IMR-90 (cell line): Measurements from ENCODE around the gene ZNF350. TPM values are rescaled to one million over a fixed set of nuclear protein-coding genes. Genes with fewer than 3 reads are reported as not detected.
"Not testable (repeated sequence)": the region's sequence is repeated elsewhere in the genome, so short reads cannot be mapped to it uniquely, and the experiment has no call there.

ENCODE experiments used
- ATAC-seq: fragments of 200-7000 bp; cut with Tn5 transposase; 2 replicates; pipeline ENCODE4 v1.9.1; 2020; ENCODE audit warnings: low read depth, mild to moderate bottlenecking, moderate library complexity
- BruUV-seq: library from RNA; stranded (reverse); fragments of 400-500 nt; replicated peaks from 2 replicates; lab custom pipeline; 2021; lab: Mats Ljungman, UMichigan
- CTCF ChIA-PET: fragments of 300-600 bp; formaldehyde crosslinking; extraction: SDS; loops from one replicate; lab custom pipeline; 2021; ENCODE audit warnings: antibody characterized with exemption; lab: Yijun Ruan, JAX
- POLR2A ChIA-PET: fragments of 300-600 bp; sonication (Branson Sonifier 250); formaldehyde crosslinking; loops from one replicate; lab custom pipeline; 2022; ENCODE audit warnings: antibody characterized with exemption; ENCODE audit not compliant: unreplicated experiment; lab: Charles Lee
- DNase-seq: peaks from one replicate; pipeline ENCODE4 v3.0.0; 2013
- H2AFZ ChIP-seq: replicated peaks from 2 replicates; pipeline ENCODE3; 2013; ENCODE audit warnings: low read length, mild to moderate bottlenecking; ENCODE audit not compliant: poor library complexity
- H2AK5ac ChIP-seq: 2 replicates; pipeline ENCODE4 v1.6.1; 2013; ENCODE audit warnings: low read depth, low read length, inconsistent platforms
- H2AK9ac ChIP-seq: replicated peaks from 2 replicates; pipeline ENCODE3; 2013; ENCODE audit warnings: mild to moderate bottlenecking, low read depth, low read length, moderate library complexity; ENCODE audit not compliant: poor library complexity
- H2BK120ac ChIP-seq: 2 replicates; pipeline ENCODE4 v1.6.1; 2013; ENCODE audit warnings: low read depth, low read length, inconsistent platforms
- H2BK15ac ChIP-seq: 3 replicates; pipeline ENCODE4 v1.6.1; 2013; ENCODE audit warnings: low read depth, low read length, inconsistent platforms
- H2BK20ac ChIP-seq: 2 replicates; pipeline ENCODE4 v1.6.1; 2013; ENCODE audit warnings: low read depth, mild to moderate bottlenecking, inconsistent platforms, low read length, moderate library complexity
- H2BK5ac ChIP-seq: 2 replicates; pipeline ENCODE4 v1.6.1; 2013; ENCODE audit warnings: mild to moderate bottlenecking, low read depth, low read length, inconsistent platforms; ENCODE audit not compliant: poor library complexity, severe bottlenecking
- H3K14ac ChIP-seq: replicated peaks from 2 replicates; pipeline ENCODE4 v1.6.1; 2013; ENCODE audit warnings: low read depth, low read length, inconsistent platforms
- H3K18ac ChIP-seq: 2 replicates; pipeline ENCODE4 v1.6.1; 2013; ENCODE audit warnings: low read depth, low read length, control low read depth
- H3K23ac ChIP-seq: 2 replicates; pipeline ENCODE4 v1.6.1; 2013; ENCODE audit warnings: low read depth, low read length, inconsistent platforms
- H3K27ac ChIP-seq: 2 replicates; pipeline ENCODE4 v1.5.1; 2013; ENCODE audit warnings: mild to moderate bottlenecking, control low read depth, low read length; ENCODE audit not compliant: insufficient read depth
- H3K27me3 ChIP-seq: 2 replicates; pipeline ENCODE4 v1.6.1; 2013; ENCODE audit warnings: low read length; ENCODE audit not compliant: control insufficient read depth, insufficient read depth
- H3K36me3 ChIP-seq: 2 replicates; pipeline ENCODE4 v1.6.1; 2013; ENCODE audit warnings: low read length, mixed read lengths; ENCODE audit not compliant: control insufficient read depth, insufficient read depth
- H3K4ac ChIP-seq: 2 replicates; pipeline ENCODE4 v1.6.1; 2013; ENCODE audit warnings: low read depth, low read length, inconsistent platforms
- H3K4me1 ChIP-seq: 2 replicates; pipeline ENCODE4 v1.6.1; 2013; ENCODE audit warnings: low read length, mixed read lengths; ENCODE audit not compliant: control insufficient read depth, insufficient read depth
- H3K4me2 ChIP-seq: 2 replicates; pipeline ENCODE4 v1.6.1; 2013; ENCODE audit warnings: low read depth, mild to moderate bottlenecking, control low read depth, low read length, moderate library complexity
- H3K4me3 ChIP-seq: 2 replicates; pipeline ENCODE4 v1.5.1; 2013; ENCODE audit warnings: low read depth, mild to moderate bottlenecking, control low read depth, low read length, moderate library complexity; ENCODE audit not compliant: insufficient read depth
- H3K56ac ChIP-seq: 2 replicates; pipeline ENCODE4 v1.6.1; 2013; ENCODE audit warnings: low read length, inconsistent platforms; ENCODE audit not compliant: insufficient read depth; ENCODE audit errors: extremely low read depth
- H3K79me1 ChIP-seq, 2 experiments: 2 replicates each; pipeline ENCODE4 v1.6.1; 2013; ENCODE audit warnings: low read length in 2 of 2, inconsistent platforms in 1 of 2, low read depth in 1 of 2
- H3K9ac ChIP-seq: 2 replicates; pipeline ENCODE4 v1.6.1; 2013; ENCODE audit warnings: low read depth, low read length, control low read depth
- H3K9me1 ChIP-seq: 2 replicates; pipeline ENCODE4 v1.6.1; 2013; ENCODE audit warnings: low read length, inconsistent platforms; ENCODE audit not compliant: insufficient read depth
- H3K9me3 ChIP-seq: 2 replicates; pipeline ENCODE4 v1.6.1; 2013; ENCODE audit warnings: low read length; ENCODE audit not compliant: control insufficient read depth, insufficient read depth
- H4K20me1 ChIP-seq: 2 replicates; pipeline ENCODE4 v1.6.1; 2013; ENCODE audit warnings: low read length, inconsistent platforms; ENCODE audit not compliant: insufficient read depth
- H4K5ac ChIP-seq: 2 replicates; pipeline ENCODE4 v1.6.1; 2013; ENCODE audit warnings: mild to moderate bottlenecking, low read depth, low read length, control low read depth
- H4K8ac ChIP-seq, 2 experiments: 2 replicates each; pipeline ENCODE4 v1.6.1; 2013; ENCODE audit warnings: low read depth in 2 of 2, low read length in 2 of 2, control low read depth in 1 of 2, inconsistent platforms in 1 of 2
- H4K91ac ChIP-seq: 2 replicates; pipeline ENCODE4 v1.6.1; 2013; ENCODE audit warnings: low read depth, low read length, inconsistent platforms; ENCODE audit not compliant: insufficient read depth
- CTCF ChIP-seq: conservative IDR thresholded peaks from 2 replicates; pipeline ENCODE4 v1.5.1; 2012; ENCODE audit warnings: mild to moderate bottlenecking, low read depth, low read length, improper control_type of control experiment
- MXI1 ChIP-seq: IDR thresholded peaks from 2 replicates; pipeline ENCODE4 v1.6.1; 2012; ENCODE audit warnings: low read depth, mild to moderate bottlenecking, low read length, moderate library complexity, borderline replicate concordance
- WGBS, 2 experiments: methylation state at CpG; one replicate each; pipeline versions ENCODE4 v1.1.5 to v1.1.7; 2013; ENCODE audit warnings: missing lambda C conversion rate in 2 of 2; ENCODE audit not compliant: insufficient read length in 1 of 2; ENCODE audit errors: extremely low coverage in 2 of 2; 5-methylcytosine and 5-hydroxymethylcytosine counted together
- dilution Hi-C: fragments of 300-500 bp; cut with HindIII; formaldehyde crosslinking; loops from one replicate; pipeline ENCODE4 v1.14.3; 2018; ENCODE audit warnings: low sequenced_read_pairs; ENCODE audit not compliant: unreplicated experiment
- in situ Hi-C: fragments of 300-500 bp; cut with MboI; formaldehyde crosslinking; loops from 3 replicates; pipeline ENCODE4 v1.14.3; 2019; ENCODE audit warnings: low sequenced_read_pairs, inconsistent platforms, mixed read lengths
- intact Hi-C: fragments of 100-400 bp; cut with micrococcal nuclease; formaldehyde crosslinking; loops from 2 replicates; pipeline ENCODE4 v1.10.0; 2022
- polyA plus RNA-seq, 3 experiments: library from polyadenylated mRNA; depleted of rRNA; stranded (reverse); fragments of >200 nt; gene quantifications; 2 replicates each; pipeline ENCODE4 v1.2.3, GENCODE V29; 2012; ENCODE audit warnings: low replicate concordance in 1 of 3
- total RNA-seq: library from RNA; depleted of rRNA; stranded (reverse); fragments of >200 nt; gene quantifications from 2 replicates; pipeline ENCODE4 v1.2.3, GENCODE V29; 2012
- TF ChIP-seq, protein P1 (sequence below): fragments of 150-350 bp; IDR thresholded peaks from 2 replicates; pipeline ENCODE4 v1.6.1; 2016; ENCODE audit warnings: low read depth, mild to moderate bottlenecking, low read length, moderate library complexity, borderline replicate concordance

Gene ZNF350
- total and polyA plus RNA-seq, 2 of the 4 experiments (the other 2 are of a cell fraction): 4.7 to 14.0 TPM

DNA sequence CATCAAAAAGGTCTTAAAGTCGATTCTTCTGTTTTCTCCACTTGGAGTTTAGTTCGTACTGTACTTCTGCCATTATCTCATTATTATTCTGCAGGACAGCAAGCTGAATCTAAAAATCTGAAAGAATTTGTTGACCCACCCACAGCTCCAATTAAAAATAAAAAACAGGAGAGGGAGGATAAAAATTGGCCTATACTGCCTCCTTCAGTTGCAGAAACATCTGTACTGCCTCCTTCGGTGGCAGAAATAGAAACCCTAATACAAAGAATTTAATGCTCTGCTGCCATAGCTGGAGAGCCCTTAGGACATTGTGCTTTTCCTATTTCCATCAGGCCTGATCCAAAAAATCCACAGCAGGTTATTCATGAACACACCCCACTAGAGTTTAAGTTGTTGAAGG, 9.8 kb downstream of the ZNF350 start:
- ATAC-seq (no peak), DNase-seq (no peak)
- H4K8ac ChIP-seq: no peak overlapping the region
- H3K9ac ChIP-seq: no peak overlapping the region
- H4K20me1 ChIP-seq: no peaks in the 10 kb centered on the region
- no peak overlapping the region for H3K56ac ChIP-seq
- intact Hi-C loops: no loop called here
- in situ Hi-C loops: no loop called here
- H3K9me1 ChIP-seq: no peaks in the 10 kb centered on the region
- no peak overlapping the region for H2BK15ac ChIP-seq
- H3K14ac ChIP-seq: no peak overlapping the region
- no peak overlapping the region for H3K4me3 ChIP-seq
- H3K27me3 ChIP-seq: no peaks in the 10 kb centered on the region
- H4K91ac ChIP-seq: no peak overlapping the region
- no peak overlapping the region for H3K27ac ChIP-seq
- H2AFZ ChIP-seq: no peak overlapping the region
- TF ChIP-seq MXI1 (no peak), CTCF (no peak)
- TF ChIP-seq, protein P1, sequence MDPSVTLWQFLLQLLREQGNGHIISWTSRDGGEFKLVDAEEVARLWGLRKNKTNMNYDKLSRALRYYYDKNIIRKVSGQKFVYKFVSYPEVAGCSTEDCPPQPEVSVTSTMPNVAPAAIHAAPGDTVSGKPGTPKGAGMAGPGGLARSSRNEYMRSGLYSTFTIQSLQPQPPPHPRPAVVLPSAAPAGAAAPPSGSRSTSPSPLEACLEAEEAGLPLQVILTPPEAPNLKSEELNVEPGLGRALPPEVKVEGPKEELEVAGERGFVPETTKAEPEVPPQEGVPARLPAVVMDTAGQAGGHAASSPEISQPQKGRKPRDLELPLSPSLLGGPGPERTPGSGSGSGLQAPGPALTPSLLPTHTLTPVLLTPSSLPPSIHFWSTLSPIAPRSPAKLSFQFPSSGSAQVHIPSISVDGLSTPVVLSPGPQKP: no peak
- H4K5ac ChIP-seq: no peak overlapping the region
- H2BK20ac ChIP-seq: no peak overlapping the region
- H3K4ac ChIP-seq: no peak overlapping the region
- dilution Hi-C loops: no loop called here
- H3K9me3 ChIP-seq: peaks cover 63% of the 10 kb centered on the region
- no CpG with 5 or more reads among the region's 3 CpGs for WGBS, 2 experiments
- peaks cover 37% of the 10 kb centered on the region for H3K36me3 ChIP-seq
- peaks cover 6 to 35% of the 10 kb centered on the region in 2 experiments for H3K79me1 ChIP-seq
- POLR2A ChIA-PET: no interaction called here
- CTCF ChIA-PET: no interaction called here
- H2BK120ac ChIP-seq: no peak overlapping the region
- no peak overlapping the region for H3K4me2 ChIP-seq
- H3K4me1 ChIP-seq: no peaks in the 10 kb centered on the region
- no peak overlapping the region for H2AK5ac ChIP-seq
- H2BK5ac ChIP-seq: no peak overlapping the region
- H2AK9ac ChIP-seq: no peak overlapping the region
- BruUV-seq: no TSS peak
- no peak overlapping the region for H3K23ac ChIP-seq
- H3K18ac ChIP-seq: no peak overlapping the region

GRCh38 chr19:51975787-51976186, 10.9 kb downstream of the ZNF350 start:
- H2AFZ ChIP-seq, H3K4me2 ChIP-seq, dilution Hi-C loops, H2AK5ac ChIP-seq, H4K91ac ChIP-seq, H3K14ac ChIP-seq, H3K56ac ChIP-seq, H4K5ac ChIP-seq, H3K4ac ChIP-seq, H3K27ac ChIP-seq, H2BK120ac ChIP-seq, H3K4me1 ChIP-seq, H2BK15ac ChIP-seq, H3K4me3 ChIP-seq, DNase-seq, POLR2A ChIA-PET, intact Hi-C loops, BruUV-seq, in situ Hi-C loops, H2AK9ac ChIP-seq, H4K20me1 ChIP-seq, H3K18ac ChIP-seq, H2BK5ac ChIP-seq, ATAC-seq, H2BK20ac ChIP-seq, CTCF ChIA-PET, H3K27me3 ChIP-seq, H3K9ac ChIP-seq, H3K9me1 ChIP-seq, H4K8ac ChIP-seq, H3K23ac ChIP-seq: not testable (repeated sequence)
- peaks cover 68% of the 10 kb centered on the region for H3K9me3 ChIP-seq
- H3K79me1 ChIP-seq: peaks cover 6 to 37% of the 10 kb centered on the region in 2 experiments
- H3K36me3 ChIP-seq: peaks cover 39% of the 10 kb centered on the region
- 93% methylated on average over 3 of the region's 17 CpGs; no CpG with 5 or more reads in 1 of the 2 experiments for WGBS, 2 experiments
